Activated CD4-positive, alpha-beta T cell treated with anti-CD3 and anti-CD28 coated beads for 4 hours (primary cell): Measurements from ENCODE around the gene E4F1.
A peak's percentile ranks its signal among the peaks of the same experiment; 100 is the strongest.

Experiments
- DNase-seq, 2 donors: peaks; one replicate each; pipeline ENCODE4 v3.0.0-alpha.2; 2020

Gene E4F1

GRCh38 chr16:2206780-2207433 lies 16.5 kb upstream of the E4F1 start:
- DNase-seq: no peak

- DNase-seq: no peak
Observed at GRCh38 chr16:2207872-2208271, 15.5 kb upstream of the E4F1 start.

DNA sequence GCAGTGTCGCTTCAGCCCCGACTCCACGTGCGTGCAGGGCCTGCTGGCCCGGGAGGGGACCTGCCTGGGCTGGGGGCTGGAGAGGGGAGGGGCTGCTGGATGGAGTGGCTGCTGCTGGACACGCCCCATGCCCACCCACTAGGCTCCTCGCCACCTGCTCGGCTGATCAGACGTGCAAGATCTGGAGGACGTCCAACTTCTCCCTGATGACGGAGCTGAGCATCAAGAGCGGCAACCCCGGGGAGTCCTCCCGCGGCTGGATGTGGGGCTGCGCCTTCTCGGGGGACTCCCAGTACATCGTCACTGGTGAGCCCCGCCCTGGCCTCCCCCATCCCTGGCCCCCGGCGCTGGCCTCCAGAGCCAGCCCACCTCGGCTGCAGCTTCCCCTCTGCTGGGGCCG lies 15.1 kb upstream of the E4F1 start:
- no peak for DNase-seq

DNA sequence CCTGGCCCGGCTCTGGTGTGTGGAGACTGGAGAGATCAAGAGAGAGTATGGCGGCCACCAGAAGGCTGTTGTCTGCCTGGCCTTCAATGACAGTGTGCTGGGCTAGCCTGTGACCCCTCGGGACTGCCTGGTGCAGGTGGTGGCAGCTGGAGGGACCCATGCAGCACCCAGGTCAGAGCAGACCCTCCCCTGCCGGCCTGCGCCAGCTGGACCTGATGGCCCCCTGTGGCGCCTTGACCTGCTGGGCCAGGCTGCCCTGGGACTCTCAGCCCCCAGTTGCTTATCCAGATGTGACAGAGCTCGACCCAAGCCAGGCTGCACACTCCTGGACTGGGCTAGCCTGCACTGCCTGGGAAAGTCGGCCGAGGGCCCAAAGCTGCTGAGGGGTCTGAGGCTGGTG lies 14.6 kb upstream of the E4F1 start:
- no peak for DNase-seq

DNA sequence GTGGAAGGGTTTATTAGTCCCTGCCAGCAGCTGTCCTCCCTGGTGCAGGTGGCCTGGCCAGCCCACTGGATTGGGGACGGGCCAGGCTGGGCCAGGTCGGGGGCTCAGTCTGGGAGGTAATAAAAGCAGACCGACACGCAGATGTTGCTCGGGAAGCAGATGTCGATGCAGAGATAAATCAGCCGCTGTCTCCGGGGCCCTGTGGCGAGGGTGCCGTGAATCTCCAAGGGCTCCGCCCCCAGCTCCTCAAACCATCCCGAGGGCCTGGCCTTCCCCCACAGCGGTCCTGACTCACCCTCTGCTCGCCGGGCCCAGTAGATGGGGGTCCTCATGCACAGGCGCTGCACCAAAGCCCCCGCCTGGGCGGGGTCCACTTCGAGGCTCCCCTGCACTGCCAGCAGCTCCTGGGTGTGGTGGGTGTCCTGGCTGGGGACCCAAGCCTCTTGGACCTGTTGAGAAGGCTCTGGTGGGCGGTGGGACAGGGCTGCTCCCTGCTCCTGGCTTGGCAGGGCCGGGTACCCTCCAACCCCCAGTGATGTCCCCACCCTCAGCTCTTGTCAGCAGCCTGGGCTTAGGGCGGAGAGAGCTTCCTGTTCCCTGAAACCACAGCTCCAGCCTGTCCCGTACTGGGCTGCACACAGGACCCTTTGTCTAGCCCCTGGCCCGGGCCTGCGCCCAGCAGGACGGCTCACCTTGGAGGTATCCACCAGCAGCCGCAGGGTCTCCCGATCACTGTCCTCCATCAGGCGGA lies 14.0 kb upstream of the E4F1 start:
- DNase-seq: no peak

- no peak for DNase-seq
Observed at GRCh38 chr16:2210009-2210332, 13.4 kb upstream of the E4F1 start.

GRCh38 chr16:2210386-2211365 lies 12.7 kb upstream of the E4F1 start, which contains the start of gene BRICD5:
BRICD5 (minus strand) TSS chr16:2210863; CDS start chr16:2210833, 30 bp downstream.
- DNase-seq: no peak

GRCh38 chr16:2211923-2212347 lies 11.5 kb upstream of the E4F1 start:
- DNase-seq: no peak

DNA sequence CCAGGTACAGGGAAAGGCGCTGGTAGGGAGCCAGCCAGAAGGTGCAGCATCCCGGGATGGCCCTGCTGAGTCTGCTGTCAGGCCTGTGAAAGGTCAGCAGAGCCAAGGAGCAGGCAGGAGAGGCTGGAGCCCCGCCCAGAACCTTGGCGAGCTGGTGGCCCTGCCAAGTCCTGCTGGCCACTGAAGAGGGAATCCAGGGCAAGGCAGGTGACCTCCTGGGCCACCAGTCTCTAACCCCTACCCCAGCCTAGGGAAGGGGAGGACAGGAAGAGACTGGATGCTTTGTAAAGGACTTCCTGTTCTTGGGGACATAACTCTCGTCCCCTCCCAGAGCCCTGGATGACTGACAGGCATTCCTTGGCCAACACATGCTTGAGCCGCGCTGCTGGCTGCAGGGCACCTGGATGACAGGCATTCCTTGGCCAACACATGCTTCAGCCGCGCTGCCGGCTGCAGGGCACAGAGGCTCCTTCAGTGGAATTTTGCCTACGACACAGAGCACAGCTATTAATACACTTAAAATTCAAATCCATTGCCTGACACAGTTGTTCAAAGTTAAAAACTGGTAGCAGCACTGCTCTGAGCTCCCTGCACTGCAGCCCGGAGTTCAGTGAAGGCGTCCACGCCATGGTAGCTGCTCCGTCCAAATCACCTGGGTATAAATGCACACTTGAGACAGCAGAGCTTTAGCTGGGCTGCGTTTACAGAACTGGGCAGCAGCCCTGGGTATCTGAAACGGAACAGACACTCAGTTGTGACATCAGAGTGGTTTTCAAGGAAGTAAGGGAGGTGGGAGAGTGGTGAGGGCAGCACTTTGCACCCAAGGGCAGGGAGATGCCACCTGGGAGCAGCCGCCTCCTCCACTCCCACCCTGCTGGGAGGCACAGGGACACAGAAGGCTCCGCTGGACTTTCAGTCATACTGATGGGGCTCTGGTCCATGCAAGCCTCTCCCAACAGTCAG lies 10.7 kb upstream of the E4F1 start:
- DNase-seq: no peak

DNA sequence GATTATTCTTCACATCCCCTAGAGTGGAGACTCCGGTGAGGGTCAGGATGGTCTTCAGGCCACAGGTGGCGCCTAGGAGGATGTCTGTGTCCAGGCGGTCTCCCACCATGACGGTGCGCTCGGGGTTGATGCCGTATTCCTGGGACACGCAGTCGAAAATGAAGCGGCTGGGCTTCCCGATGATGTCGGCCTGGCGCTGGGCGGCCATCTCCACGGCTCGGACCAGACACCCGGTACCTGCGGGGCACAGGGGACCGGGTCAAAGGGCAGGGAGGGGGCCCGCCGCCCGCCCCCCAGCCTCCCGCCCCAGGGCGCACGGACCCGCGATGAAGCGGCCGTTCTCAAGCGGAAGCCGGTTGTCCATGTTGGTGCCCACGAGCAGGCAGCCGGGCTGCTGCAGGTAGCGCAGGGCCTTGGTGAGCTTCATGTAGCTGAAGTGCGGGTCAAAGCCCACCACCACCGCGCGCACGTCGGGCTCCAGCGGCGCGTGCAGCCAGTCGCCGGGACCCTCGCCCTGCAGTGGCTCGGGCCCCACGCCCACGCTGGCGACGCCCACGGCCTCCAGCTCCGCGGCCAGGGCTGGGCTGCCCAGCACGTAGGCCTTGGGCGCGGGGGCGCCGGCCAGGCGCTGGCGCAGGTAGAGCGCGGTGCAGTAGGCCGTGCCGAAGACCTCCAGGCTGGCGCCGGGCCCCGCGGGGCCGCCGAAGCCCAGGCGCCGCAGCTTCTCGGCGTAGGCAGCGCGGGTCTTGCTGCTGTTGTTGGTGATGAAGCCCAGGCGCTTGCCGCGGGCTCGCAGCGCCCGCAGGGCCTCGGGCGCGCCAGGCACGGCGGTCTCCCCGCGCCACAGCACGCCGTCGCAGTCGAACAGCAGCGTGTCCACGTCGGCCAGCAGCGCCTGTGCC lies 9.3 kb upstream of the E4F1 start:
- no peak for DNase-seq

GRCh38 chr16:2214719-2214968 lies 8.7 kb upstream of the E4F1 start, which contains the start of gene PGP:
PGP (minus strand) TSS chr16:2214840; CDS start chr16:2214777, 63 bp downstream.
- no peak for DNase-seq

GRCh38 chr16:2216330-2216729 lies 7.1 kb upstream of the E4F1 start:
- DNase-seq: no peak

DNA sequence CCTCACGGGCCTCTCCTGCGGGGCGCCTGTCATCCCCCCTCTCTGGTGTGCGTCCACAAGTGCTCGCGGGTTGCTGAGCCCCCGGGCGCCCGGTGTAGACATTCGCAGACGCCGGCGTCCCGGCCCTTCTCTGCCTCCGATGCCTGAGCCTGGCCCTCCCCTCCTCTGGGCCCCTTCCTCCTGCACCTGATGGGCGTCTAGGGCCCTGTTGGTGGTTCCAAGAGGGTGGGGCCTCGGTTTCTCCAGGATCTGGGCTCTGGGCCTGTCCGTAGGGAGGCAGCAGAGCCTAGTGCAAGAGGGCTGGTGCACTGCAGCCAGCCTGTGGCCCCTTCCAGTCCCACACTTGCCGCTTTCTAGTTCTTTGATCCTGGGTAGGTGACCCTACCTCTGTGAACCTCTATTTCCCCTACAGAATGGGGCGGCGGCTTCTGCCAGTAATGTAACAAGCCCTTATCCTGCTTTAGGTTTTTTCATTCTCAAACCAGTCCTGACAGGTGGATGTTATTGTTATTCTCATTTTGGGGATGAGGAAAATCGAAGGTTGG lies 623 bp downstream of the E4F1 start:
- DNase-seq: peak in 1 of 2 donors; percentile 26

DNA sequence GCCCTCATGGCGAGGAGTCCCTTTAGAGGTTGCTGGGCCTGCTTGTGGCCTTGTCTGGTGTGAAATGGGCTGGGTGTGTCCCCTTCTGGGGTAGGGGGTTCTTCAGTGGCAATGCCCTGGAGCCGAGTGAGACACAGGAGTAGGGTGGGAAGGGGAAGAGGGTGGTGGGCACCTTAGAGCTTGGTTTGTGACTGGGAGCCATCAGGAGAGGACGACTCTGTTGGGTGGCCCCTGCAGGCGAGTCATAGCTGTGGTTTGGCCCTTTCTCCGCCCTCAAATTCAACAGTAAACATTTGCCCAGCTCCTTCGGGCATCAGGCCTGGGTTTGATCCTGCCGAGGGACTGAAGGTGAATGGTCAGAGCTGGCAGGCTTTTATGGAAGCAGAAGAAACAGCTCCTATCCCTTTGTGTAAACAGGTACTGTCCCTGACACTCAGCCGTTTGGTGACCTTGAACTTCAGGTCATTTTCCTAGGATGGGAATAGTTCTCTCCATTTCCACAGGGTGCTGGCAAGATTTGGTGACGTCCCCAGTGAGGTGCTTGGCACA lies 2.9 kb downstream of the E4F1 start:
- no peak for DNase-seq

DNA sequence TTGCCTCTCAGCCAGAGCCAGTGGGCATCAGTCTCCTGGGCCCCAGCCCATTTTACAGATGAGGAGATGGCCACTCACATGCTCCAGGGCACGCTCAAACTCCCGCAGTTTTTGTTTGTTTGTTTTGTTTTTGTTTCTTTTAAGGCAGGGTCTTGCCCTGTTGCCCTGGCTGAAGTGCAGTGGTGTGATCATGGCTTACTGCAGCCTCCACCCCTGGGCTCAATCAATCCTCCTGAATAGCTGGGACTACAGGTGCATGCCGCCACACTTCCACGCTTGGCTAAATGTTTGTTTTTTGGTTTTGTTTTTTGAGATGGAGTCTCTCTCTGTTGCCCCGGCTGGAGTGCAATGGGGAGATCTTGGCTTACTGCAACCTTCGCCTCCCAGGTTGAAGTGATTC lies 3.5 kb downstream of the E4F1 start:
- no peak for DNase-seq

GRCh38 chr16:2228161-2228824 lies 4.9 kb downstream of the E4F1 start:
- DNase-seq: no peak

DNA sequence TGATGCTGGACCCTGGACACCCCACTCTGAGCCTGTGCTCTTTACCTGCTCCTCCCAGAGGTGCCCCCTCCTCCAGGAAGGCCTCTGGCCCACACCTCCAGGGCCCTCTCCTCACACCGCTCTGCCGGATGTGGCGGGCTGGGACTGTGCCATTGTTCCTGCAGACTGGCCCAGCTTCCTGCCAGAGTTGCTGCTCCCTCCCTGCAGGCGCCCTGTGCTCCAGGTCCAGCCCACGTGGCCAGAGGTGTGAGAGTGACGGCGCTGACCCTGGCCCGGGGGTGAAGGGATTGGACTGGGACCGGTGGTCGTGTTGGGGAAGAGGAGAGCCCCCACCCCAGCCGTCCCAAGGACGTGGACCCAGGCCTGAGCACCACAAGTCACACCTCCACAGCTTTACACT lies 5.7 kb downstream of the E4F1 start:
- no peak for DNase-seq

GRCh38 chr16:2229632-2230250 lies 6.3 kb downstream of the E4F1 start:
- no peak for DNase-seq

- no peak for DNase-seq
Observed at GRCh38 chr16:2230376-2230775, 7.0 kb downstream of the E4F1 start.
